ENCODE results near the gene TRAPPC1.

GRCh38 chr17:7969433-7969832 lies 37.7 kb upstream of the TRAPPC1 start:
- no peak for TF ChIP-seq SIN3A (IDR thresholded peaks at IDR 0.05; ENCODE audit: borderline replicate concordance, insufficient read depth, low read length)
- no peak for TF ChIP-seq POLR2AphosphoS5 (IDR thresholded peaks at IDR 0.05; ENCODE audit: low read depth, low read length)
- no peak for TF ChIP-seq TAF1 (IDR thresholded peaks at IDR 0.05; ENCODE audit: borderline replicate concordance, insufficient read depth, low read length)

Data from PFSK-1 (cell line).